Heart left ventricle (tissue), 16 donors: ENCODE measurements around the gene JPH2. TPM values are rescaled to one million over a fixed set of nuclear protein-coding genes. Genes with fewer than 3 reads are reported as not detected.

Source experiments
- ATAC-seq, 4 donors: fragments of 200-7000 bp; cut with Tn5 transposase; one replicate each; pipeline ENCODE4 v1.9.1; 2020 to 2022; ENCODE audit warnings: moderate library complexity in 4 of 4, mild to moderate bottlenecking in 3 of 4, moderate number of reproducible peaks in 1 of 4
- DNase-seq, 5 donors: peaks; one replicate each; pipeline ENCODE4 v3.0.0-alpha.2; 2020
- H3K27ac ChIP-seq, 12 donors: fragments of 200-600 bp; sonication (generic) in 4 of 12; one replicate each; pipeline versions ENCODE4 v1.5.0 to v1.8.0; 2016 to 2022; ENCODE audit warnings: mild to moderate bottlenecking in 2 of 12
- H3K27me3 ChIP-seq, 9 donors: fragments of 200-600 bp; sonication (generic) in 2 of 9; one replicate each; pipeline versions ENCODE4 v1.5.1 to v1.8.0; 2016 to 2022; ENCODE audit warnings: mild to moderate bottlenecking in 3 of 9
- H3K36me3 ChIP-seq, 9 donors: fragments of 200-600 bp; sonication (generic) in 2 of 9; one replicate each; pipeline versions ENCODE4 v1.5.0 to v1.8.0; 2018 to 2022; ENCODE audit warnings: mild to moderate bottlenecking in 2 of 9
- H3K4me1 ChIP-seq, 12 donors: fragments of 200-600 bp; sonication (generic) in 4 of 12; one replicate each; pipeline versions ENCODE4 v1.5.0 to v1.8.0; 2016 to 2022; ENCODE audit warnings: mild to moderate bottlenecking in 3 of 12
- H3K4me3 ChIP-seq, 12 donors: fragments of 200-600 bp; sonication (generic) in 4 of 12; one replicate each; pipeline versions ENCODE4 v1.5.0 to v1.8.0; 2017 to 2022; ENCODE audit warnings: mild to moderate bottlenecking in 9 of 12, moderate library complexity in 4 of 12
- H3K9me3 ChIP-seq, 12 donors: fragments of 200-600 bp; sonication (generic) in 4 of 12; one replicate each; pipeline versions ENCODE4 v1.5.0 to v1.8.0; 2016 to 2022; ENCODE audit warnings: mild to moderate bottlenecking in 1 of 12
- POLR2A ChIP-seq, 2 donors: fragments of 450-650 bp; IDR thresholded peaks; one replicate each; pipeline ENCODE4 v1.6.1; 2017; ENCODE audit warnings: antibody characterized with exemption in 2 of 2, mild to moderate bottlenecking in 2 of 2, moderate library complexity in 2 of 2
- WGBS, 4 donors: extraction: QIAGEN DNeasy Blood & Tissue Kit in 2 of 4; methylation state at CpG; one replicate each; pipeline versions ENCODE4 v1.1.5 to v1.1.7; 2013 to 2018; 5-methylcytosine and 5-hydroxymethylcytosine counted together
- intact Hi-C, 10 donors: fragments of 100-400 bp; cut with DNase I; formaldehyde crosslinking; loops; one replicate each; pipeline versions ENCODE4 v1.11.1 to v1.14.2; 2022
- polyA plus RNA-seq, 2 donors: library from polyadenylated mRNA; stranded (reverse); fragments of 200-250 nt; gene quantifications; one replicate each; pipeline ENCODE4 v1.2.3, GENCODE V29; 2013
- total RNA-seq, 9 donors: library from RNA; depleted of rRNA in 2 of 9; stranded (reverse); fragments of >200 nt in 2 of 9; fragmentation: NEBNext Ultra II Directional in 3 of 9; extraction: Animal tissue kit (Norgen Biotek cat#: 25700) in 3 of 9; gene quantifications; one replicate each; pipeline versions ENCODE4 v1.1.0 to v1.2.4, GENCODE V29; 2016 to 2023
- TF ChIP-seq, protein P1 (sequence below), 12 donors: fragments of 200-600 bp; sonication (generic) in 4 of 12; IDR thresholded peaks; one replicate each; pipeline versions ENCODE4 v1.5.0 to v1.8.0; 2018 to 2022; ENCODE audit warnings: antibody characterized with exemption in 12 of 12, mild to moderate bottlenecking in 5 of 12
- donor health status: ischemic (EF 13 %, LVEDD 7.1; RV severe dilation, severe dysfunction).
- donor health status: healthy with polysubstance abuse.
- donor health status: DM: no; HTN: yes; CAD: no.
- donor health status: DM: no; HTN: no; CAD: no.
- donor health status: ischemic (EF 25% LVEDD 6.9; RV normal size, moderate dysfunction).
- donor health status: ischemic (EF 25% LVEDD 5.7; RV mildly dilated, moderate dysfunction).
- donor health status: healthy.
- donor health status: DM: yes; HTN: yes; CAD: no.
- donor health status: ischemic (EF 35%, LVEDD 5.7; RV mildly dilated, moderate dysfunction).
- donor health status: nonischemic (EF 11% LVEDD 7.7; RV severe dilation, severe dysfunction).
- donor health status: DM: yes; HTN: yes; CAD: no.
- donor health status: PGD.
- donor health status: ischemic (EF 29% LVEDD 5.4; RV normal size, mild dysfunction).
- donor health status: nonischemic (EF 23%, LVEDD 6.1; RV moderate dilation, normal function).

The JPH2 gene
- total and polyA plus RNA-seq, 11 donors, result 99.5 to 219 (median 155) TPM

DNA sequence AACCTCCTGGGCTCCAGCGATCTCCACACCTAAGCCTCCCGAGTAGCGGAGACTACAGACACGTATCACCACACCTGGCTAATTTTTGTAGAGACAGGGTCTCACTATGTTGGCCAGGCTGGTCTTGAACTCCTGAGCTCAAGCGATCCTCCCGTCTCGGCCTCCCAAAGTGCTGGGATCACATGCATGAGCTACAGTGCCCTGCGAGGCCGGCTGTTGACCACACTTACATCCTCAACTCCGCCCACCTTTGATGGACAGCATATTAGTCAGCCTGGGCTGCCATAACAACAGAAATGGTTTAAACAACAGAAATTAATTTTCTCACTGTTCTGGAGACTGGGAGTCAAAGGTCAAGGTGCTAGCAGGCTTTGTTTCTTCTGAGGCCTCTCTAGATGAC, 107.7 kb downstream of the JPH2 start:
- H3K4me1 ChIP-seq, result peaks cover 0 to 27% (median 3%) of the 10 kb centered on the region in 12 donors
- no peak for ATAC-seq

DNA sequence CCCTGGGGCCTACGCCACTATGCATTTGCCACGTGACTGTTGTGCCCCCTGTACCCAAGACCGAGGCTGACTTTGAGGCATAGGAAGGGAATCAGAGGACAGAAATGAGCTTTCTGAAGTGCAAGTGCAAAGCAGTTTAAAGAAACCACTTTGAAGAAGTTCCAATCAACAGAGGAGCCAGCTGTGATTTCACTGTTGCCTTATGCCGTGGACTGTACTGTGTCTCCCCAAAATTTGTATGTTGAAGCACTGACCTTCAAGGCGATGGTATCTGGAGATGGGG, 111.1 kb downstream of the JPH2 start:
- no peaks in the 10 kb centered on the region for H3K36me3 ChIP-seq
- no peak for DNase-seq
- no peak for ATAC-seq
- no peak overlapping the region for H3K4me3 ChIP-seq
- peaks cover 0 to 7% (median 0%) of the 10 kb centered on the region in 9 donors for H3K27me3 ChIP-seq
- 91 to 96% (median 93%) methylated on average over 5 of the region's 5 CpGs for WGBS, 4 donors
- H3K27ac ChIP-seq, result no peak overlapping the region
- TF ChIP-seq, protein P1, sequence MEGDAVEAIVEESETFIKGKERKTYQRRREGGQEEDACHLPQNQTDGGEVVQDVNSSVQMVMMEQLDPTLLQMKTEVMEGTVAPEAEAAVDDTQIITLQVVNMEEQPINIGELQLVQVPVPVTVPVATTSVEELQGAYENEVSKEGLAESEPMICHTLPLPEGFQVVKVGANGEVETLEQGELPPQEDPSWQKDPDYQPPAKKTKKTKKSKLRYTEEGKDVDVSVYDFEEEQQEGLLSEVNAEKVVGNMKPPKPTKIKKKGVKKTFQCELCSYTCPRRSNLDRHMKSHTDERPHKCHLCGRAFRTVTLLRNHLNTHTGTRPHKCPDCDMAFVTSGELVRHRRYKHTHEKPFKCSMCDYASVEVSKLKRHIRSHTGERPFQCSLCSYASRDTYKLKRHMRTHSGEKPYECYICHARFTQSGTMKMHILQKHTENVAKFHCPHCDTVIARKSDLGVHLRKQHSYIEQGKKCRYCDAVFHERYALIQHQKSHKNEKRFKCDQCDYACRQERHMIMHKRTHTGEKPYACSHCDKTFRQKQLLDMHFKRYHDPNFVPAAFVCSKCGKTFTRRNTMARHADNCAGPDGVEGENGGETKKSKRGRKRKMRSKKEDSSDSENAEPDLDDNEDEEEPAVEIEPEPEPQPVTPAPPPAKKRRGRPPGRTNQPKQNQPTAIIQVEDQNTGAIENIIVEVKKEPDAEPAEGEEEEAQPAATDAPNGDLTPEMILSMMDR (IDR thresholded peaks at IDR 0.05), result no peak
- TF ChIP-seq POLR2A (IDR thresholded peaks at IDR 0.05), result no peak
- intact Hi-C loops, result loop anchor here in 5 of 10 donors (2.0 to 10.0 kb wide), 6 partner anchors 229 to 629 kb away; no protein-coding TSS in a partner anchor
- H3K9me3 ChIP-seq, result no peaks in the 10 kb centered on the region
- H3K4me1 ChIP-seq, result peaks cover 0 to 18% (median 1%) of the 10 kb centered on the region in 12 donors

More for the DNA sequence above, 107.7 kb downstream of the JPH2 start:
- Histone ChIP-seq H3K9me3 (no peaks in the 10 kb centered on the region), H3K4me3 (no peak overlapping the region), H3K27me3 (no peaks in the 10 kb centered on the region), H3K36me3 (no peaks in the 10 kb centered on the region), H3K27ac (no peak overlapping the region)
- WGBS, 4 donors, result 91 to 98% (median 95%) methylated on average over 10 of the region's 10 CpGs
- DNase-seq, result no peak
- intact Hi-C loops, result loop anchor here in 5 of 10 donors (2.0 to 10.0 kb wide), 6 partner anchors 232 to 632 kb away; no protein-coding TSS in a partner anchor
- TF ChIP-seq, protein P1 (IDR thresholded peaks at IDR 0.05), result no peak
- no peak for TF ChIP-seq POLR2A (IDR thresholded peaks at IDR 0.05)

DNA sequence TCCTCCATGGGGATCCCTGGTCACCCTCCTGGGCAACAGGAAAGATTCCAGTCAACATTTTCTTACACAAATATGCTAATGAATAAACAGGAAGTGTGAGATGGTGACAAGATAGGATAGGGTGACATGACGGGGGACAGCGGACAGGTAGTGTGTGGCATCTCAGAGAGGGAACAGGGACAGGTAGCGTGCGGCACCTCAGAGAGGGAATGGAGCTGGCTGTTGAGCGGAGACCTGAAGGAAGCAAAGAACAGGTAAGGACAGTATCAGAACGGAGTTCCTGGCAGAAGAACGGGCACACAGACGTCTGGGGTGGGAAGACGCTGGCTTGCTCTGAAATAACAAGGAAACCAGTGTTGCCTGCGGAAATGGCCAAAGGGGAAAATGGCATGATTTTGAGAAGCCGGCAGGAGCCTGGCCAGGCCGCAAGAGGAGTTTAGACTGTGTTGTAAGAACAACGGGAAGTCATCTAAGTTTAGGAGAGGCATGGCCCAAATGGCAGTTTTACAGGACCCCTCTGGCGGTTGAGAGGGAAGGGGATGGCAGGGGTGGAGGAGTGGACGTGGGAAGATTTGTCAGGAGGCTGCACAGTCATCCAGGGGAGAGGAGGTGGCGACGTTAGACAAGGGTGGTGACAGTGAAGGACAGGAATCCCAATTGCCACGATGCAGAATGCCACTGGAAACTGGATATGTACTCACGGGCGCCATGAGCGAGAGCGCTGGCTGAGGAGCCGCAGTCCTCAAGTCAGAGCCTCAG, 111.6 kb downstream of the JPH2 start:
- 87 to 90% (median 88%) methylated on average over 23 of the region's 23 CpGs for WGBS, 4 donors
- no peaks in the 10 kb centered on the region for H3K9me3 ChIP-seq
- ATAC-seq (no peak), DNase-seq (no peak)
- peaks cover 0 to 7% (median 0%) of the 10 kb centered on the region in 9 donors for H3K27me3 ChIP-seq
- TF ChIP-seq, protein P1 (IDR thresholded peaks at IDR 0.05), result no peak
- TF ChIP-seq POLR2A (IDR thresholded peaks at IDR 0.05), result no peak
- H3K27ac ChIP-seq, result peak overlapping the region in 8 of 12 donors; percentile 6 to 62 (median 50)
- intact Hi-C loops, result loop anchor here in 5 of 10 donors (2.0 to 10.0 kb wide), 6 partner anchors 228 to 628 kb away; no protein-coding TSS in a partner anchor
- H3K4me1 ChIP-seq, result peaks cover 0 to 16% (median 1%) of the 10 kb centered on the region in 12 donors
- no peak overlapping the region for H3K4me3 ChIP-seq
- no peaks in the 10 kb centered on the region for H3K36me3 ChIP-seq
